Nephron progenitor cell (in vitro differentiated cells): ENCODE data around the gene OR51E1.
A peak's percentile ranks its signal among the peaks of the same experiment; 100 is the strongest.

Experiments
- DNase-seq: peaks from one replicate; pipeline ENCODE4 v3.0.0; 2021
- H3K27ac Mint-ChIP-seq: 2 replicates; pipeline ENCODE4 v1.8.0; 2021; ENCODE audit warnings: mild to moderate bottlenecking, moderate library complexity, mixed read lengths
- H3K27me3 Mint-ChIP-seq: 2 replicates; pipeline ENCODE4 v1.8.0; 2021; ENCODE audit warnings: mild to moderate bottlenecking, low read depth, mixed read lengths; ENCODE audit not compliant: poor library complexity
- H3K36me3 Mint-ChIP-seq: 2 replicates; pipeline ENCODE4 v1.8.0; 2021; ENCODE audit warnings: low read depth, mixed read lengths
- H3K4me1 Mint-ChIP-seq: 2 replicates; pipeline ENCODE4 v1.8.0; 2021; ENCODE audit warnings: mixed read lengths
- H3K4me3 Mint-ChIP-seq: 2 replicates; pipeline ENCODE4 v1.8.0; 2021; ENCODE audit warnings: mild to moderate bottlenecking, moderate library complexity, mixed read lengths
- H3K9me3 Mint-ChIP-seq: 2 replicates; pipeline ENCODE4 v1.8.0; 2021; ENCODE audit warnings: mild to moderate bottlenecking, moderate library complexity, mixed read lengths
- TF ChIP-seq, protein P1 (sequence below): fragments of 200-600 bp; sonication (generic); IDR thresholded peaks from 2 replicates; pipeline ENCODE4 v1.5.0; 2021; ENCODE audit warnings: antibody characterized with exemption

The OR51E1 gene

DNA sequence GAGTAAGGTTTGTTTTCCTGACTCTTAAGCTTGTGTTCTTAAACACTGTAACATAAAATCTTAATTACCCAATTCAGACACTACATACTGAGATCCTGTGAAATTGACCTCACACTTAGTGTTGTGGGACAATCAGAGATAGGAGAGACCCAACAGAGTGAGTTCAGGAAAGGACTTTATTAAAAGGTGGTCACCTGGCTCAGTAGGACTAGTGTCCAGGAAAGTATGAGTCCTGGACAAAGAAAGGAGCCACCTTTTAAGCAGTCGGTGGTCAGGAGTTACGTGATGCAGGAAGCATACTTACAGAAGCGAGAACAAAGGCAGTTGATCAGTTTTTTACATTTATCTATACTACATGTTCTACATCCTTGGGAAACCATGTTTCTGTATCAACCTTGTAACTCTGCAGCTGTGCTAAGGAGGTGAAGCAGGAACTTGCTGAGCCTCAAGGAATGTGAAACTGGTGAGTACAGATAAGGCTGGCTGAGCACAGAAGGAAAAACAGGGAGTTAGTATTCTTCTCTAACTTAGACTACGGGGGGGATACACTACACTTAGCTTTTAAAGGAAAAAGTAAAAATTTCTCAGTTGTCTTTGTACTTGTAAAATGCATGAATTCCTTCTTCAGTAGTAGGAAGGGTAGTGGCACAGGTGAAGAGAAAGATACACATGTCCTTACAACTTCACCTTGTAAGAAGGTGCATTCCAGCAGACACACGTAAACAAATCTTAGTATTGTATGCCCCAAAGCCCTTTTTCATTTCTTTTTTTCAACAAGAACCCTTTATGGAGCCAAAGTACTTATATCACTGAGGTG is 15.1 kb downstream of the OR51E1 start:
- DNase-seq = no peak
- Mint-ChIP-seq H3K36me3 (no peaks in the 10 kb centered on the region), H3K27me3 (peaks cover 3% of the 10 kb centered on the region), H3K9me3 (no peaks in the 10 kb centered on the region), H3K27ac (peak overlapping the region; percentile 86), H3K4me3 (no peak overlapping the region), H3K4me1 (peaks cover 24% of the 10 kb centered on the region)
- TF ChIP-seq, protein P1, sequence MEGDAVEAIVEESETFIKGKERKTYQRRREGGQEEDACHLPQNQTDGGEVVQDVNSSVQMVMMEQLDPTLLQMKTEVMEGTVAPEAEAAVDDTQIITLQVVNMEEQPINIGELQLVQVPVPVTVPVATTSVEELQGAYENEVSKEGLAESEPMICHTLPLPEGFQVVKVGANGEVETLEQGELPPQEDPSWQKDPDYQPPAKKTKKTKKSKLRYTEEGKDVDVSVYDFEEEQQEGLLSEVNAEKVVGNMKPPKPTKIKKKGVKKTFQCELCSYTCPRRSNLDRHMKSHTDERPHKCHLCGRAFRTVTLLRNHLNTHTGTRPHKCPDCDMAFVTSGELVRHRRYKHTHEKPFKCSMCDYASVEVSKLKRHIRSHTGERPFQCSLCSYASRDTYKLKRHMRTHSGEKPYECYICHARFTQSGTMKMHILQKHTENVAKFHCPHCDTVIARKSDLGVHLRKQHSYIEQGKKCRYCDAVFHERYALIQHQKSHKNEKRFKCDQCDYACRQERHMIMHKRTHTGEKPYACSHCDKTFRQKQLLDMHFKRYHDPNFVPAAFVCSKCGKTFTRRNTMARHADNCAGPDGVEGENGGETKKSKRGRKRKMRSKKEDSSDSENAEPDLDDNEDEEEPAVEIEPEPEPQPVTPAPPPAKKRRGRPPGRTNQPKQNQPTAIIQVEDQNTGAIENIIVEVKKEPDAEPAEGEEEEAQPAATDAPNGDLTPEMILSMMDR = no peak

DNA sequence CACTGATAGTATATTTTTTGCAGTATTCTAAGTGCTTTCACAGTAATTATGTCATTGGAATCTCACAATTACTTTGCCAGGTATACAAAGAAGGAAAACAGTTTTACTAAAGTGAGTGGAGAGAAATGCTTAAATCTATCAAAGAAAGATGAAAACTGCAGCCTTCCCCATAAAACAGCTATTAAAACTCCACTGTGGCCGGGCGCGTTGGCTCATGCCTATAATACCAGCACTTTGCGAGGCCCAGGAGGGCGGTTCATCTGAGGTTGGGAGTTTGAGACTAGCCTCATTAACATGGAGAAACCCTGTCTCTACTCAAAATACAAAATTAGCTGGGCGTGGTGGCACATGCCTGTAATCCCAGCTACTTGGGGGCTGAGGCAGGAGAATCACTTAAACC is 19.1 kb downstream of the OR51E1 start:
- Mint-ChIP-seq H3K9me3 (no peaks in the 10 kb centered on the region), H3K27me3 (no peaks in the 10 kb centered on the region), H3K4me1 (peaks cover 52% of the 10 kb centered on the region), H3K4me3 (no peak overlapping the region), H3K27ac (no peak overlapping the region), H3K36me3 (no peaks in the 10 kb centered on the region)
- TF ChIP-seq, protein P1 = no peak
- DNase-seq = no peak

DNA sequence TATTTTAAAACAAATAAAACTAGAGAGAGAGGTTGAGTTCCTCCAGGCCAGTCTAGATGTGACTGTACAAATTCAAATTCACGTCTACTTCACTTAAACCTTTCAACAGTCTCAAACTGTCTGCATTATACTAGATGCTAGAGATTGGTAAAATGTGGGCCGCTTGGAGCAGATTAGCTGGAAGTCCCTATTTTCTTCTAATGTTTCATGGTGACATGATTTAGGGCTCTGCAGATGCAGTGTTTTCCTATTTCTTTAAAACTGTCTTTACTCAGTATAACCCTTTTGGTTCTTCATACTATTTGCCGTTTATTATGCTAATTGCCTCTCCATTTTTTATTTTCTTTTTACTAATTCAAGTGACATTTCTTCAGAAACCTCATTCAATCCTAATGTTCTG is 20.4 kb downstream of the OR51E1 start:
- peaks cover 43% of the 10 kb centered on the region for H3K4me1 Mint-ChIP-seq
- H3K27ac Mint-ChIP-seq = no peak overlapping the region
- H3K4me3 Mint-ChIP-seq = peak overlapping the region; percentile 18
- H3K9me3 Mint-ChIP-seq = no peaks in the 10 kb centered on the region
- TF ChIP-seq, protein P1 = no peak
- no peaks in the 10 kb centered on the region for H3K36me3 Mint-ChIP-seq
- no peaks in the 10 kb centered on the region for H3K27me3 Mint-ChIP-seq
- no peak for DNase-seq

DNA sequence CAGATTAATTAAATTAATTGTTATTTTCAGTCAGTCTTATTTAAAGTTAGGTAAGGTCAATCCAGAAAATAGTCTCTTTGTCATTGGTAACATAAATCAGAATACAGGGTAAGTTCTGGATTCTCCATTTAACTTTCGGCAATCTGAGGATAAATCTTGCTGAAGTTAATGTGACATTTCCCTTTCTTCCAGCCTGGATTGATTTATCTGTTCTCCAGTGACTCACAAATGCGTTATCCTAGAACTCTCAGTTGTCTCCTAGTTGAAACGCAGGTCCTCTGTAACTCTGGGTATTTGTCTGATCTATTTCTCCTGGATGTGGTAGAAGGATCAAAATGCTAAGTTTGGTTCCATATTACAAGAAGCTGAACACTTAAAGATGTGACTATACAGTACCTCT is 21.0 kb downstream of the OR51E1 start:
- H3K9me3 Mint-ChIP-seq = no peaks in the 10 kb centered on the region
- DNase-seq = no peak
- H3K4me1 Mint-ChIP-seq = peaks cover 41% of the 10 kb centered on the region
- H3K4me3 Mint-ChIP-seq = peak overlapping the region; percentile 18
- TF ChIP-seq, protein P1 = no peak
- no peaks in the 10 kb centered on the region for H3K36me3 Mint-ChIP-seq
- H3K27me3 Mint-ChIP-seq = no peaks in the 10 kb centered on the region
- H3K27ac Mint-ChIP-seq = peak overlapping the region; percentile 58

DNA sequence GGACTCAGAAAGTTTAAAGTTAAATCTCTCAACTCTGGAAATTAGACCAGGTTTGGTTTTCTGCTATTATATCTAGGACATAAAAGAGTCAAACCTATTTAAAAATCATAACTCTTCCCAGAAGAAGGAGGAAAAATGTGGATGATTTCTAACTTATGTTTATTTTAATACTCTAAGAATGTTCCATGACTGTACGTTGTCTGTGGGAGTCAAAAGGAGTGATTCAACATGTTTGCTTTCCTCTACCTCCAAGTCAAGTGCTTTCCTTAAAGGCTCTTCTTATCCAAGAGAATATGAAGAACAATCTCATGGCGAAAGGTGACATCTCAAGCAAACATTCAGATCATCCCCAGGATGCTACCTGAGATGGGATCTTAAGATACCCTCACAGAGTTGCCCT is 21.6 kb downstream of the OR51E1 start:
- H3K27ac Mint-ChIP-seq = no peak overlapping the region
- TF ChIP-seq, protein P1 = no peak
- DNase-seq = no peak
- no peaks in the 10 kb centered on the region for H3K27me3 Mint-ChIP-seq
- peaks cover 41% of the 10 kb centered on the region for H3K4me1 Mint-ChIP-seq
- H3K36me3 Mint-ChIP-seq = no peaks in the 10 kb centered on the region
- no peak overlapping the region for H3K4me3 Mint-ChIP-seq
- no peaks in the 10 kb centered on the region for H3K9me3 Mint-ChIP-seq

DNA sequence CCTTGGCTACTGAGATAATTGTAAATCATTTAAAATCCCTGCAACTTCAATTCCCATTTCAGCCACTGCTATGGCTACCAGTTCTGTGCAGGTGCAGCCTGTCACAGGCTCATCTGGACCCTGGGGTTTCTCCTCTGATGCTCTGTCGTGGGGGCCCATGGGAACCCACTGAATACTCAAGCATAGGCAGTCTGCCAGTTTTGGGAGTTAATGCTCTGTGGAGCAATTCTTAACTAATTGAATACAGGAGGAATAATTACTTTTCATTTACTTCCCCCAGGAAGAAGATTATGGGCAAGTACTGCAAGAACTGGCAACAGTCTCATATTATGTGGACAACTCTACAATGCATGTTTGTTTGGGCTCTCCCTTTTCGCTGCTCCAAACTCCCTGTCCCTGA is 28.0 kb downstream of the OR51E1 start:
- TF ChIP-seq, protein P1 = no peak
- Mint-ChIP-seq H3K9me3 (no peaks in the 10 kb centered on the region), H3K27ac (no peak overlapping the region), H3K4me3 (no peak overlapping the region), H3K36me3 (no peaks in the 10 kb centered on the region), H3K4me1 (peaks cover 25% of the 10 kb centered on the region), H3K27me3 (no peaks in the 10 kb centered on the region)
- DNase-seq = no peak
